Dermis microvascular lymphatic vessel endothelial cell (primary cell): Measurements from ENCODE around the gene REV1. TPM values are rescaled to one million over a fixed set of nuclear protein-coding genes. Genes with fewer than 3 reads are reported as not detected.
"Not testable (repeated sequence)": the region's sequence is repeated elsewhere in the genome, so short reads cannot be mapped to it uniquely, and the experiment has no call there.

Experiments
- DNase-seq, 2 donors: peaks; one replicate each; pipeline versions ENCODE4 v3.0.0 to v3.0.0-alpha.2; 2010; ENCODE audit warnings: low read depth in 2 of 2
- total RNA-seq: library from RNA; depleted of rRNA; stranded (reverse); fragments of >200 nt; gene quantifications from 2 replicates; pipeline ENCODE4 v1.2.1, GENCODE V29; 2014

The REV1 gene
- total RNA-seq, 1 donor from 2014 or later: 25.0 TPM

GRCh38 chr2:99404039-99404796 lies 85.6 kb downstream of the REV1 start:
- DNase-seq: no peak

- DNase-seq: peak in 1 of 2 donors; percentile 7
These were observed 86.3 kb downstream of the REV1 start for GRCh38 chr2:99403524-99403923.

GRCh38 chr2:99403084-99403483 lies 86.7 kb downstream of the REV1 start:
- no peak for DNase-seq

- DNase-seq: no peak
These were observed 88.0 kb downstream of the REV1 start for GRCh38 chr2:99401841-99402240.

- DNase-seq: no peak
These were observed 90.0 kb downstream of the REV1 start for GRCh38 chr2:99399795-99400194.

GRCh38 chr2:99399063-99399462 lies 90.8 kb downstream of the REV1 start:
- no peak for DNase-seq

- peak; percentile 11 to 19 for DNase-seq
These were observed 91.5 kb downstream of the REV1 start for GRCh38 chr2:99398303-99398702.

GRCh38 chr2:99397266-99397920 lies 92.4 kb downstream of the REV1 start:
- no peak for DNase-seq

GRCh38 chr2:99395589-99396130 lies 94.2 kb downstream of the REV1 start:
- no peak for DNase-seq

GRCh38 chr2:99389946-99390345 lies 99.9 kb downstream of the REV1 start:
- DNase-seq: no peak

- no peak for DNase-seq
These were observed 100.4 kb downstream of the REV1 start for GRCh38 chr2:99389371-99389770.

GRCh38 chr2:99388892-99389291 lies 100.9 kb downstream of the REV1 start:
- no peak for DNase-seq

- no peak for DNase-seq
These were observed 103.8 kb downstream of the REV1 start for GRCh38 chr2:99386011-99386410.

- no peak for DNase-seq
These were observed 107.7 kb downstream of the REV1 start for GRCh38 chr2:99382143-99382542.

- DNase-seq: no peak
These were observed 109.3 kb downstream of the REV1 start for GRCh38 chr2:99380376-99381010.

GRCh38 chr2:99377879-99378278 lies 111.9 kb downstream of the REV1 start:
- no peak for DNase-seq

GRCh38 chr2:99376254-99376864 lies 113.5 kb downstream of the REV1 start:
- no peak for DNase-seq

GRCh38 chr2:99374747-99375146 lies 115.1 kb downstream of the REV1 start:
- no peak for DNase-seq

- DNase-seq: no peak
These were observed 116.7 kb downstream of the REV1 start for GRCh38 chr2:99373144-99373543.

GRCh38 chr2:99368854-99369253 lies 121.0 kb downstream of the REV1 start:
- DNase-seq: not testable (repeated sequence)

- DNase-seq: no peak
These were observed 124.2 kb downstream of the REV1 start for GRCh38 chr2:99365661-99366060.

- DNase-seq: no peak
These were observed 133.0 kb downstream of the REV1 start for GRCh38 chr2:99356853-99357252.
